GM12878 (cell line): ENCODE measurements around the gene SSBP4. TPM values are rescaled to one million over a fixed set of nuclear protein-coding genes. Genes with fewer than 3 reads are reported as not detected.
A peak's percentile ranks its signal among the peaks of the same experiment; 100 is the strongest.

Experiments
- BCL11A ChIP-seq: IDR thresholded peaks from 2 replicates; pipeline ENCODE4 v1.6.1; 2011; ENCODE audit warnings: low read depth, low read length
- BCL3 ChIP-seq: IDR thresholded peaks from 2 replicates; pipeline ENCODE4 v1.6.1; 2011; ENCODE audit warnings: borderline replicate concordance, low read depth, mild to moderate bottlenecking, moderate library complexity, low read length; ENCODE audit not compliant: insufficient read depth, poor library complexity, severe bottlenecking
- CREB1 ChIP-seq: IDR thresholded peaks from 2 replicates; pipeline ENCODE4 v1.6.1; 2012; ENCODE audit warnings: low read depth, mild to moderate bottlenecking, inconsistent platforms
- DPF2 ChIP-seq: fragments of 450-650 bp; IDR thresholded peaks from 2 replicates; pipeline ENCODE4 v1.6.1; 2017; ENCODE audit warnings: mild to moderate bottlenecking
- E2F8 ChIP-seq: fragments of 450-650 bp; IDR thresholded peaks from 2 replicates; pipeline ENCODE4 v1.6.1; 2018; ENCODE audit warnings: mild to moderate bottlenecking, low read depth, moderate library complexity; ENCODE audit not compliant: partially characterized antibody
- GATAD2B ChIP-seq: fragments of 450-650 bp; conservative IDR thresholded peaks from 2 replicates; pipeline ENCODE4 v1.6.1; 2017; ENCODE audit warnings: low read depth, mild to moderate bottlenecking, moderate library complexity
- IKZF2 ChIP-seq, 2 experiments: fragments of 450-650 bp; IDR thresholded peaks; 2 replicates each; pipeline ENCODE4 v1.6.1; 2017; ENCODE audit warnings: mild to moderate bottlenecking in 2 of 2, moderate library complexity in 2 of 2
- JUND ChIP-seq: IDR thresholded peaks from 2 replicates; pipeline ENCODE4 v1.6.1; 2012; ENCODE audit warnings: low read depth, mild to moderate bottlenecking, low read length, improper control_type of control experiment, moderate library complexity
- KLF5 ChIP-seq: fragments of 450-650 bp; IDR thresholded peaks from 2 replicates; pipeline ENCODE4 v1.6.1; 2014; ENCODE audit warnings: mild to moderate bottlenecking; ENCODE audit not compliant: partially characterized antibody
- LARP7 ChIP-seq: fragments of 450-650 bp; IDR thresholded peaks from 2 replicates; pipeline ENCODE4 v1.6.1; 2017; ENCODE audit warnings: mild to moderate bottlenecking
- MAX ChIP-seq: IDR thresholded peaks from 2 replicates; pipeline ENCODE4 v1.6.1; 2012; ENCODE audit warnings: low read depth, low read length, improper control_type of control experiment
- NR2F1 ChIP-seq: fragments of 450-650 bp; conservative IDR thresholded peaks from 2 replicates; pipeline ENCODE4 v1.6.1; 2017; ENCODE audit warnings: mild to moderate bottlenecking
- PBX3 ChIP-seq: IDR thresholded peaks from 2 replicates; pipeline ENCODE4 v1.6.1; 2011; ENCODE audit warnings: mild to moderate bottlenecking, low read depth, low read length, moderate library complexity; ENCODE audit not compliant: insufficient replicate concordance
- POLR2AphosphoS2 ChIP-seq: IDR thresholded peaks from 2 replicates; pipeline ENCODE4 v1.6.1; 2011; ENCODE audit warnings: low read depth, mild to moderate bottlenecking, low read length, improper control_type of control experiment, moderate library complexity
- RCOR1 ChIP-seq: conservative IDR thresholded peaks from 2 replicates; pipeline ENCODE4 v1.6.1; 2012; ENCODE audit warnings: low read depth, low read length, improper control_type of control experiment
- RELB ChIP-seq: fragments of 450-650 bp; IDR thresholded peaks from 2 replicates; pipeline ENCODE4 v1.6.1; 2017; ENCODE audit warnings: low read depth, mild to moderate bottlenecking, moderate library complexity
- SPI1 ChIP-seq: IDR thresholded peaks from 2 replicates; pipeline ENCODE4 v1.6.1; 2011; ENCODE audit warnings: low read depth, mild to moderate bottlenecking, low read length, moderate library complexity, borderline replicate concordance; ENCODE audit not compliant: insufficient read depth
- SREBF1 ChIP-seq: IDR thresholded peaks from 2 replicates; pipeline ENCODE4 v1.6.1; 2012; ENCODE audit warnings: mild to moderate bottlenecking, low read length
- USF1 ChIP-seq: IDR thresholded peaks from 2 replicates; pipeline ENCODE4 v1.6.1; 2011; ENCODE audit warnings: borderline replicate concordance, low read depth, mild to moderate bottlenecking, moderate library complexity, mixed read lengths, low read length; ENCODE audit not compliant: insufficient read depth; ENCODE audit errors: extremely low read length
- WRNIP1 ChIP-seq: IDR thresholded peaks from 2 replicates; pipeline ENCODE4 v1.6.1; 2011; ENCODE audit warnings: low read depth, low read length, improper control_type of control experiment, borderline replicate concordance
- ZNF207 ChIP-seq: fragments of 450-650 bp; IDR thresholded peaks from 2 replicates; pipeline ENCODE4 v1.6.1; 2014; ENCODE audit warnings: antibody characterized with exemption, mild to moderate bottlenecking, borderline replicate concordance
- ZNF217 ChIP-seq: fragments of 450-650 bp; IDR thresholded peaks from 2 replicates; pipeline ENCODE4 v1.6.1; 2017; ENCODE audit warnings: antibody characterized with exemption, mild to moderate bottlenecking
- polyA plus RNA-seq, 11 experiments: library from polyadenylated mRNA; depleted of rRNA in 4 of 11; unstranded in 6 of 11; stranded (reverse) in 5 of 11; fragments of >200 nt; fragmentation: Nextera tagmentation in 4 of 11; fragmentation: Illumina TruSeq in 1 of 11; extraction: Ambion mirVana in 4 of 11; extraction: Trizol in 1 of 11; gene quantifications; 1 replicate in 1 of 11; 2 replicates in 10 of 11; pipeline versions ENCODE4 v1.2.1 to v1.2.3, GENCODE V29; 2011 to 2016; ENCODE audit warnings: inconsistent platforms in 2 of 11, missing spikeins in 2 of 11, low read depth in 1 of 11
- total RNA-seq, 4 experiments: library from RNA; depleted of rRNA in 3 of 4; stranded (reverse); fragments of >200 nt in 3 of 4; fragmentation: Illumina TruSeq in 1 of 4; extraction: Trizol in 1 of 4; gene quantifications; 2 replicates each; pipeline versions ENCODE4 v1.2.1 to v1.2.3, GENCODE V29; 2013 to 2021

Gene SSBP4
- total and polyA plus RNA-seq, 10 of the 15 experiments (the other 5 are each of a cell fraction or from before 2014, with no cell fraction given) = 0.37 to 150 (median 38.9) TPM

GRCh38 chr19:18433015-18433691 is 14.0 kb downstream of the SSBP4 start (continued):
- TF ChIP-seq GATAD2B (peak; percentile 86), USF1 (peak; percentile 82), BCL11A (no peak), ZNF217 (peak; percentile 50), POLR2AphosphoS2 (no peak), BCL3 (peak; percentile 59), LARP7 (no peak; the same call in none of the 2 replicates), RELB (peak; percentile 44; the same call in 1 of the 2 replicates), SPI1 (no peak), NR2F1 (peak; percentile 36; the same call in 1 of the 2 replicates), PBX3 (peak; percentile 16), ZNF207 (peak; percentile 75; the same call in 1 of the 2 replicates), MAX (no peak; the same call in none of the 2 replicates), RCOR1 (no peak), SREBF1 (no peak), IKZF2 (IDR thresholded peaks at IDR 0.05) (peak; percentile 31 to 44; a peak in 2 of 4 replicates), JUND (no peak), CREB1 (peak; percentile 47; the same call in 1 of the 2 replicates), E2F8 (no peak), DPF2 (peak; percentile 84), KLF5 (no peak), WRNIP1 (no peak)
